HL-60 (cell line): ENCODE results near the gene FAM89B.

ENCODE experiments used
- DNase-seq, 2 experiments: peaks; one replicate each; pipeline ENCODE4 v3.0.0-alpha.2; 2010 to 2020; ENCODE audit warnings: low read depth in 1 of 2, low spot score in 1 of 2
- H3K27ac ChIP-seq: fragments of 250-450 bp; sonication (Bioruptor Pico); replicated peaks from 2 replicates; pipeline ENCODE4 v1.5.1; 2020; ENCODE audit warnings: mild to moderate bottlenecking, moderate library complexity
- H3K27me3 ChIP-seq: fragments of 250-450 bp; sonication (Bioruptor Pico); 2 replicates; pipeline ENCODE4 v1.5.1; 2021; ENCODE audit warnings: mild to moderate bottlenecking, moderate library complexity; ENCODE audit not compliant: insufficient read depth, poor library complexity, severe bottlenecking
- H3K4me3 ChIP-seq: replicated peaks from 2 replicates; pipeline ENCODE4 v1.5.1; 2011; ENCODE audit warnings: mild to moderate bottlenecking, control low read depth, low read length; ENCODE audit not compliant: insufficient read depth
- GABPA ChIP-seq: IDR thresholded peaks from 2 replicates; pipeline ENCODE4 v1.6.1; 2012; ENCODE audit warnings: low read depth
- POLR2AphosphoS5 ChIP-seq: IDR thresholded peaks from 2 replicates; pipeline ENCODE4 v1.6.1; 2012; ENCODE audit warnings: low read depth
- SPI1 ChIP-seq: IDR thresholded peaks from 2 replicates; pipeline ENCODE4 v1.6.1; 2012; ENCODE audit warnings: low read depth, mild to moderate bottlenecking, borderline replicate concordance
- TF ChIP-seq, protein P1 (sequence below): IDR thresholded peaks from 2 replicates; pipeline ENCODE4 v1.6.1; 2012; ENCODE audit warnings: low read depth; ENCODE audit not compliant: insufficient replicate concordance
- TF ChIP-seq, protein P2 (sequence below): IDR thresholded peaks from one replicate; pipeline ENCODE4 v1.5.1; 2011; ENCODE audit warnings: low read length, control low read depth, inconsistent platforms; ENCODE audit not compliant: insufficient read depth

The FAM89B gene

DNA sequence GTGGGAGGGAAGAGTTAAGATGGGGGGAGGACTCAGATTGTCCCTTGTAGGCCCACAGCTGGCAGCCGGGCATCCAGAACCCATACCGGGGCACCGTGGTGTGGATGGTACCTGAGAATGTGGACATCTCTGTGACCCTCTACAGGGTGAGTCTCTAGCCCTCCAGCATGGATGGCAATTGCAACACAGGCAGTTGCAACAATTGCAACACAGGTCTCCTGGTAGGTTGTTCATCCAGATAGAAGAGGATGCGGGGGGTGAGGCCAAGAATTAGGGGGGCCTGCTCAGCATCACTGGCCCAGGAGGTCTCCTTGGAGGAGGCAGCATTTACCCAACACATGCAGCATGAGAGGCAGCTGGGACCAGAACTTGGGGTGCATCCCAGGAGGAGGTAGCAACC, 7.0 kb downstream of the FAM89B start:
- TF ChIP-seq GABPA: no peak
- H3K27me3 ChIP-seq: no peaks in the 10 kb centered on the region
- no peak overlapping the region for H3K27ac ChIP-seq
- no peak overlapping the region for H3K4me3 ChIP-seq
- DNase-seq: peak; percentile 56 to 73

DNA sequence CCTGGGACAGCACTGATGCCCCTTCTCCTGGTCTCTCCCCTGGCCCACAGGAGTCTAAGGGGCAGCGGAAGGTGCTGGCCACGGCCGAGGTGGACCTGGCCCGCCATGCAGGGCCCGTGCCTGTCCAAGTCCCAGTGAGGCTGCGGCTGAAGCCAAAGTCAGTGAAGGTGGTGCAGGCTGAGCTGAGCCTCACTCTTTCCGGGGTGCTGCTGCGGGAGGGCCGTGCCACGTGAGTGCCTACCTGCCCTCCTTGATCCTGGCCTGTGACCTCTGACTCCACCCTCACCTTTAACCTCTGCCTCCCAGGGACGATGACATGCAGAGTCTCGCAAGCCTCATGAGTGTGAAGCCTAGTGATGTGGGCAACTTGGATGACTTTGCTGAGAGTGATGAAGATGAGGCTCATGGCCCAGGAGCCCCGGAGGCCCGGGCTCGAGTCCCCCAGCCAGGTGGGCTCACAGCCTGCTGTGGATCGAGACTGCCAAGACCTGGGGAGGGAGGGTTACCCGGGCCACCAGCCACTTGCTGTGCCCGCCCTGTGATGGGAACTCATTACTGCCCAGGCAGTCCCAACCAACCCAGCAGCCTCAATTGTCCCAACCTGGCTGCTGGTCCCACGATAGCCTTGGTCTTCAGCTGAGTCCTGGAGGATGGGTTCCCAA, 7.8 kb downstream of the FAM89B start:
- H3K27me3 ChIP-seq: no peaks in the 10 kb centered on the region
- DNase-seq: no peak
- TF ChIP-seq GABPA: no peak
- no peak overlapping the region for H3K27ac ChIP-seq
- no peak overlapping the region for H3K4me3 ChIP-seq

DNA sequence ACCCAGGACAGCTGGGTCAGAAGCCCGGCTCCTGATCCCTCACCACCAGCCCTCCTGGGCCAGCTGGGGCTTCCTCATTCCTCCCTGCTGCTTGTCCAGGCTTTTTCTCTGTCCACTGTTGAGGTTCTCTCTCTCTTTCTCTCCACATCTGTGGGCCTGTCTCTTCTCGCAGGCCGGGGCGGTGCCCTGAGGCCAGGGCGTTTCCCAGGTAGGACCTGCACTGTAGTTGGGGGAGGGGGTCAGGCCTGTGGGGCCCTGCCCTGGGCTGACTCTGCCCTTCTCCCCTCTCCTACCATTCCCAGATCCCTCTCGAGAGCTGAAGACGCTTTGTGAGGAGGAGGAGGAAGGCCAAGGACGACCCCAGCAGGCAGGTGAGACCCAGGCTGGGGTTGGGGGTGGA, 8.4 kb downstream of the FAM89B start:
- Histone ChIP-seq H3K27ac (no peak overlapping the region), H3K4me3 (no peak overlapping the region), H3K27me3 (no peaks in the 10 kb centered on the region)
- DNase-seq: no peak
- TF ChIP-seq SPI1: no peak
- TF ChIP-seq, protein P1, sequence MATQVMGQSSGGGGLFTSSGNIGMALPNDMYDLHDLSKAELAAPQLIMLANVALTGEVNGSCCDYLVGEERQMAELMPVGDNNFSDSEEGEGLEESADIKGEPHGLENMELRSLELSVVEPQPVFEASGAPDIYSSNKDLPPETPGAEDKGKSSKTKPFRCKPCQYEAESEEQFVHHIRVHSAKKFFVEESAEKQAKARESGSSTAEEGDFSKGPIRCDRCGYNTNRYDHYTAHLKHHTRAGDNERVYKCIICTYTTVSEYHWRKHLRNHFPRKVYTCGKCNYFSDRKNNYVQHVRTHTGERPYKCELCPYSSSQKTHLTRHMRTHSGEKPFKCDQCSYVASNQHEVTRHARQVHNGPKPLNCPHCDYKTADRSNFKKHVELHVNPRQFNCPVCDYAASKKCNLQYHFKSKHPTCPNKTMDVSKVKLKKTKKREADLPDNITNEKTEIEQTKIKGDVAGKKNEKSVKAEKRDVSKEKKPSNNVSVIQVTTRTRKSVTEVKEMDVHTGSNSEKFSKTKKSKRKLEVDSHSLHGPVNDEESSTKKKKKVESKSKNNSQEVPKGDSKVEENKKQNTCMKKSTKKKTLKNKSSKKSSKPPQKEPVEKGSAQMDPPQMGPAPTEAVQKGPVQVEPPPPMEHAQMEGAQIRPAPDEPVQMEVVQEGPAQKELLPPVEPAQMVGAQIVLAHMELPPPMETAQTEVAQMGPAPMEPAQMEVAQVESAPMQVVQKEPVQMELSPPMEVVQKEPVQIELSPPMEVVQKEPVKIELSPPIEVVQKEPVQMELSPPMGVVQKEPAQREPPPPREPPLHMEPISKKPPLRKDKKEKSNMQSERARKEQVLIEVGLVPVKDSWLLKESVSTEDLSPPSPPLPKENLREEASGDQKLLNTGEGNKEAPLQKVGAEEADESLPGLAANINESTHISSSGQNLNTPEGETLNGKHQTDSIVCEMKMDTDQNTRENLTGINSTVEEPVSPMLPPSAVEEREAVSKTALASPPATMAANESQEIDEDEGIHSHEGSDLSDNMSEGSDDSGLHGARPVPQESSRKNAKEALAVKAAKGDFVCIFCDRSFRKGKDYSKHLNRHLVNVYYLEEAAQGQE: no peak
- no peak for TF ChIP-seq GABPA
- TF ChIP-seq, protein P2, sequence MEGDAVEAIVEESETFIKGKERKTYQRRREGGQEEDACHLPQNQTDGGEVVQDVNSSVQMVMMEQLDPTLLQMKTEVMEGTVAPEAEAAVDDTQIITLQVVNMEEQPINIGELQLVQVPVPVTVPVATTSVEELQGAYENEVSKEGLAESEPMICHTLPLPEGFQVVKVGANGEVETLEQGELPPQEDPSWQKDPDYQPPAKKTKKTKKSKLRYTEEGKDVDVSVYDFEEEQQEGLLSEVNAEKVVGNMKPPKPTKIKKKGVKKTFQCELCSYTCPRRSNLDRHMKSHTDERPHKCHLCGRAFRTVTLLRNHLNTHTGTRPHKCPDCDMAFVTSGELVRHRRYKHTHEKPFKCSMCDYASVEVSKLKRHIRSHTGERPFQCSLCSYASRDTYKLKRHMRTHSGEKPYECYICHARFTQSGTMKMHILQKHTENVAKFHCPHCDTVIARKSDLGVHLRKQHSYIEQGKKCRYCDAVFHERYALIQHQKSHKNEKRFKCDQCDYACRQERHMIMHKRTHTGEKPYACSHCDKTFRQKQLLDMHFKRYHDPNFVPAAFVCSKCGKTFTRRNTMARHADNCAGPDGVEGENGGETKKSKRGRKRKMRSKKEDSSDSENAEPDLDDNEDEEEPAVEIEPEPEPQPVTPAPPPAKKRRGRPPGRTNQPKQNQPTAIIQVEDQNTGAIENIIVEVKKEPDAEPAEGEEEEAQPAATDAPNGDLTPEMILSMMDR: no peak
- no peak for TF ChIP-seq POLR2AphosphoS5

DNA sequence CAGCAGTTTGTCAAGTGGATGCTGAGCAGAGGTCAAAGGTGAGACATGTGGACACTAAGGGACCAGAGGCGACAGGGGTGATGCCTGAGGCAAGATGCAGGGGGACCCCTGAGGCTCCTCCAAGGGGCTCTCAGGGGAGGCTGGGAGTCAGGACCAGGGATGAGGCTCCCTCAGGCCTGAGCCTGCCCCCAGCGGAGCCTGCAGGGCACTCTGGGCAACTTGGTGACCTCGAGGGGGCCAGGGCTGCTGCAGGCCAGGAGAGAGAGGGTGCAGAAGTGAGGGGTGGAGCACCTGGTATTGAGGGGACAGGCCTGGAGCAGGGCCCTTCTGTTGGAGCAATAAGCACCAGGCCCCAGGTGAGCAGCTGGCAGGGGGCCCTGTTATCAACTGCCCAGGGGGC, 9.6 kb downstream of the FAM89B start:
- TF ChIP-seq POLR2AphosphoS5: no peak
- TF ChIP-seq, protein P1: no peak
- TF ChIP-seq SPI1: no peak
- TF ChIP-seq, protein P2: no peak
- TF ChIP-seq GABPA: no peak
- no peaks in the 10 kb centered on the region for H3K27me3 ChIP-seq

DNA sequence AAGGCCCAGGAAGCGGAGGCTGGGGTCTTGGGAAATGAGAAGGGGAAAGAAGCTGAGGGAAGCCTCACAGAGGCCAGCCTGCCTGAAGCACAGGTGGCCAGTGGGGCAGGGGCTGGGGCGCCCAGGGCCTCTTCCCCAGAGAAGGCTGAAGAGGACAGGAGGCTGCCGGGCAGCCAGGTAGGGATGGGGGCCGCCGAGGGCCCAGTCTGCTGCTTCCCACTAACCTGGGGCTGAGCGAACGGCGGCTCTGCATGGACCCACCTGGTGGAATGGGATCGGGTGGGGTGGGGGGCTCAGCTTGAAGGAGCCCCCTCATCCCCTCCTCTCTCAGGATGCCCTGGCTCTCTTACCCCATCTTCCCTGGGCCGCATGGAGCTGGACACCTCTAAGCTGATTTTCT, 11.3 kb downstream of the FAM89B start:
- no peak for DNase-seq
- Histone ChIP-seq H3K4me3 (no peak overlapping the region), H3K27me3 (no peaks in the 10 kb centered on the region), H3K27ac (no peak overlapping the region)
- TF ChIP-seq POLR2AphosphoS5: no peak
- TF ChIP-seq, protein P2: no peak
- TF ChIP-seq, protein P1: no peak
- TF ChIP-seq SPI1: no peak
- no peak for TF ChIP-seq GABPA

More for the DNA sequence above, 9.6 kb downstream of the FAM89B start:
- H3K4me3 ChIP-seq: no peak overlapping the region
- DNase-seq: no peak
- no peak overlapping the region for H3K27ac ChIP-seq
